GM23338 (cell line): Measurements from ENCODE around the gene ABL1. TPM values are rescaled to one million over a fixed set of nuclear protein-coding genes. Genes with fewer than 3 reads are reported as not detected.

Experiments
- ATAC-seq: fragments of 200-7000 bp; cut with Tn5 transposase; 3 replicates; pipeline ENCODE4 v1.9.1; 2020
- DNase-seq: peaks from one replicate; pipeline ENCODE4 v3.0.0-alpha.2; 2015; ENCODE audit warnings: low spot score
- H2AFZ ChIP-seq: fragments of 200-600 bp; sonication (generic); 2 replicates; pipeline ENCODE4 v1.8.0; 2016; ENCODE audit warnings: antibody characterized with exemption, mild to moderate bottlenecking, moderate library complexity
- H3F3A ChIP-seq: fragments of 200-600 bp; sonication (generic); replicated peaks from 2 replicates; pipeline ENCODE4 v1.8.0; 2017; ENCODE audit warnings: antibody characterized with exemption, mixed run types, low read depth
- H3K27ac ChIP-seq: fragments of 200-600 bp; sonication (generic); 2 replicates; pipeline ENCODE4 v1.6.1; 2016; ENCODE audit warnings: low read depth
- H3K27me3 ChIP-seq: fragments of 200-600 bp; sonication (generic); 2 replicates; pipeline ENCODE4 v1.8.0; 2016; ENCODE audit warnings: mild to moderate bottlenecking, mixed run types, moderate library complexity; ENCODE audit not compliant: insufficient read depth
- H3K36me3 ChIP-seq: fragments of 200-600 bp; sonication (generic); 2 replicates; pipeline ENCODE4 v1.8.0; 2016; ENCODE audit warnings: mild to moderate bottlenecking; ENCODE audit not compliant: insufficient read depth
- H3K4me1 ChIP-seq: fragments of 200-600 bp; sonication (generic); 2 replicates; pipeline ENCODE4 v1.8.0; 2016; ENCODE audit warnings: mild to moderate bottlenecking, moderate library complexity; ENCODE audit not compliant: insufficient read depth
- H3K4me2 ChIP-seq: fragments of 200-600 bp; sonication (generic); 2 replicates; pipeline ENCODE4 v1.7.1; 2017; ENCODE audit warnings: mixed run types
- H3K4me3 ChIP-seq: fragments of 200-600 bp; sonication (generic); 2 replicates; pipeline ENCODE4 v1.6.1; 2016; ENCODE audit warnings: mixed run types
- H3K79me2 ChIP-seq: fragments of 200-600 bp; sonication (generic); replicated peaks from 2 replicates; pipeline ENCODE4 v1.8.0; 2017; ENCODE audit warnings: mild to moderate bottlenecking; ENCODE audit not compliant: insufficient read depth
- H3K9me2 ChIP-seq: fragments of 200-600 bp; sonication (generic); 2 replicates; pipeline ENCODE4 v1.8.0; 2017; ENCODE audit not compliant: insufficient read depth
- H4K20me1 ChIP-seq: fragments of 200-600 bp; sonication (generic); replicated peaks from 2 replicates; pipeline ENCODE4 v1.8.0; 2017; ENCODE audit warnings: mild to moderate bottlenecking; ENCODE audit not compliant: insufficient read depth
- H3K27ac Mint-ChIP-seq: 2 replicates; pipeline ENCODE4 v1.8.0; 2020; ENCODE audit warnings: inconsistent platforms, mild to moderate bottlenecking, moderate library complexity, mixed read lengths
- H3K27me3 Mint-ChIP-seq: 3 replicates; pipeline ENCODE4 v1.8.0; 2022; ENCODE audit warnings: low read depth, mild to moderate bottlenecking, moderate library complexity, mixed read lengths, inconsistent platforms; ENCODE audit not compliant: insufficient read depth, poor library complexity
- H3K36me3 Mint-ChIP-seq: 3 replicates; pipeline ENCODE4 v1.8.0; 2021; ENCODE audit warnings: low read depth, mild to moderate bottlenecking, inconsistent platforms, moderate library complexity, mixed read lengths
- H3K4me1 Mint-ChIP-seq: 3 replicates; pipeline ENCODE4 v1.8.0; 2020; ENCODE audit warnings: mild to moderate bottlenecking, inconsistent platforms, mixed read lengths
- H3K4me3 Mint-ChIP-seq: 3 replicates; pipeline ENCODE4 v1.8.0; 2021; ENCODE audit warnings: moderate library complexity, mild to moderate bottlenecking, inconsistent platforms, mixed read lengths
- H3K9me3 Mint-ChIP-seq: 3 replicates; pipeline ENCODE4 v1.8.0; 2020; ENCODE audit warnings: moderate library complexity, mild to moderate bottlenecking, inconsistent platforms, mixed read lengths
- CTCF ChIP-seq, 2 experiments: fragments of 200-600 bp in 1 of 2; sonication (generic) in 1 of 2; conservative IDR thresholded peaks; 2 replicates each; pipeline versions ENCODE4 v1.5.1 to v1.6.1; 2016 to 2017; ENCODE audit warnings: antibody characterized with exemption in 2 of 2, low read depth in 2 of 2, mild to moderate bottlenecking in 2 of 2, moderate library complexity in 1 of 2
- EZH2 ChIP-seq: fragments of 200-600 bp; sonication (generic); IDR thresholded peaks from one replicate; pipeline ENCODE4 v1.8.0; 2017; ENCODE audit warnings: antibody characterized with exemption, mild to moderate bottlenecking, low read depth; ENCODE audit not compliant: unreplicated experiment
- EZH2phosphoT487 ChIP-seq: fragments of 200-600 bp; sonication (generic); IDR thresholded peaks from one replicate; pipeline ENCODE4 v1.8.1; 2018; ENCODE audit warnings: antibody characterized with exemption; ENCODE audit not compliant: unreplicated experiment
- JUNB ChIP-seq: IDR thresholded peaks from one replicate; pipeline ENCODE4 v1.6.1; 2016; ENCODE audit warnings: antibody characterized with exemption; ENCODE audit not compliant: unreplicated experiment
- REST ChIP-seq: IDR thresholded peaks from one replicate; pipeline ENCODE4 v1.6.1; 2018; ENCODE audit warnings: antibody characterized with exemption; ENCODE audit not compliant: unreplicated experiment
- ZNF114 ChIP-seq: fragments of 250-450 bp; sonication (Bioruptor Pico); IDR thresholded peaks from 2 replicates; pipeline ENCODE4 v1.5.0; 2020; ENCODE audit warnings: mild to moderate bottlenecking, moderate library complexity
- ZNF331 ChIP-seq: fragments of 250-450 bp; sonication (Bioruptor Pico); IDR thresholded peaks from 2 replicates; pipeline ENCODE4 v1.5.0; 2020; ENCODE audit warnings: low read depth, mild to moderate bottlenecking, moderate library complexity
- ZNF462 ChIP-seq: fragments of 250-450 bp; sonication (Bioruptor Pico); IDR thresholded peaks from 2 replicates; pipeline ENCODE4 v1.5.0; 2020; ENCODE audit warnings: mild to moderate bottlenecking, moderate library complexity
- polyA plus RNA-seq: library from polyadenylated mRNA; unstranded; fragments of >200 nt; fragmentation: Nextera tagmentation; extraction: Ambion mirVana; gene quantifications from 2 replicates; pipeline ENCODE4 v1.2.1, GENCODE V29; 2016
- total RNA-seq: library from RNA; depleted of rRNA; stranded (reverse); fragments of >200 nt; shearing (Covaris generic); gene quantifications from 2 replicates; pipeline ENCODE4 v1.2.3, GENCODE V29; 2014

ABL1 gene
- total and polyA plus RNA-seq, 2 experiments from 2014 or later: 20.7 to 85.1 TPM

GRCh38 chr9:130842545-130842944, 7.5 kb downstream of the ABL1 start (continued):
- TF ChIP-seq REST: no peak

- no peaks in the 10 kb centered on the region for H3K27me3 ChIP-seq
- ATAC-seq: no peak
- H4K20me1 ChIP-seq: peaks cover 30% of the 10 kb centered on the region
- Mint-ChIP-seq H3K4me3 (no peak overlapping the region), H3K27me3 (peaks cover 5% of the 10 kb centered on the region), H3K27ac (peak overlapping the region; percentile 46; the same call in 1 of the 2 replicates), H3K4me1 (peaks cover 80% of the 10 kb centered on the region), H3K36me3 (no peaks in the 10 kb centered on the region), H3K9me3 (no peaks in the 10 kb centered on the region)
- H3K4me1 ChIP-seq: peaks cover 80% of the 10 kb centered on the region
- no peak overlapping the region for H2AFZ ChIP-seq
- no peaks in the 10 kb centered on the region for H3K36me3 ChIP-seq
- H3K9me2 ChIP-seq: no peaks in the 10 kb centered on the region
- H3F3A ChIP-seq: peaks cover 9% of the 10 kb centered on the region; the same call in 1 of the 2 replicates
- no peak for DNase-seq
- no peak overlapping the region for H3K27ac ChIP-seq
- no peak overlapping the region for H3K4me3 ChIP-seq
- H3K4me2 ChIP-seq: no peak overlapping the region
- peaks cover 94% of the 10 kb centered on the region for H3K79me2 ChIP-seq
- TF ChIP-seq EZH2 (no peak), EZH2phosphoT487 (no peak), ZNF462 (CRISPR knock-in tag) (no peak), ZNF331 (no peak), REST (no peak), ZNF114 (no peak), CTCF (conservative IDR thresholded peaks at IDR 0.05; ENCODE audit: low read depth in 2 of 2) (no peak), JUNB (no peak)
Measured at GRCh38 chr9:130843049-130843908, 8.2 kb downstream of the ABL1 start.
